ENCODE measurements around the gene MAST2. TPM values are rescaled to one million over a fixed set of nuclear protein-coding genes. Genes with fewer than 3 reads are reported as not detected.

Gene MAST2
- total RNA-seq, 1 experiment from 2014 or later, result 41.9 TPM

GRCh38 chr1:45952072-45952471 lies 148.7 kb downstream of the MAST2 start:
- no peaks in the 10 kb centered on the region for H3K36me3 ChIP-seq (ENCODE audit: control insufficient read depth in 1 of 2, insufficient read depth in 2 of 2, low read length in 2 of 2)
- no peaks in the 10 kb centered on the region for H3K9me3 ChIP-seq (ENCODE audit: control insufficient read depth in 1 of 2, insufficient read depth in 1 of 2, low read depth in 1 of 2, low read length in 2 of 2)
- H3K79me2 ChIP-seq (ENCODE audit: insufficient read depth, low read length), result no peaks in the 10 kb centered on the region; the same call in 1 of the 2 replicates
- no peak for DNase-seq (ENCODE audit: low read depth, low spot score)
- intact Hi-C loops (cut with micrococcal nuclease), result no loop called here
- H4K20me1 ChIP-seq (ENCODE audit: insufficient read depth), result no peaks in the 10 kb centered on the region
- ChIA-PET POLR2A (no interaction called here), RAD21 (ENCODE audit: low non-redundant PET in 1 of 2, low total read pairs in 2 of 2, uncharacterized antibody in 2 of 2, unreplicated experiment in 2 of 2) (no interaction called here), CTCF (no interaction called here)
- no peak overlapping the region for H2AFZ ChIP-seq (ENCODE audit: low read depth, low read length, poor library complexity, severe bottlenecking)
- H3K4me2 ChIP-seq (ENCODE audit: low read length), result no peak overlapping the region
- ATAC-seq, result no peak
- no peaks in the 10 kb centered on the region for H3K27me3 ChIP-seq (ENCODE audit: insufficient read depth, low read length)
- TF ChIP-seq EGR1 (IDR thresholded peaks at IDR 0.05; ENCODE audit: low read depth) (no peak), EZH2phosphoT487 (IDR thresholded peaks at IDR 0.05; ENCODE audit: borderline replicate concordance) (no peak), YY1 (IDR thresholded peaks at IDR 0.05; ENCODE audit: extremely low read depth, insufficient replicate concordance, low read depth, low read length) (no peak), CTCF (IDR thresholded peaks at IDR 0.05 in 2 of 3, conservative IDR thresholded peaks at IDR 0.05 in 1 of 3; ENCODE audit: borderline replicate concordance in 1 of 3, insufficient read depth in 1 of 3, low read depth in 2 of 3, low read length in 2 of 3) (no peak), ZBTB33 (IDR thresholded peaks at IDR 0.05; ENCODE audit: extremely low read depth, insufficient replicate concordance, low read length) (no peak), TCF7L2 (IDR thresholded peaks at IDR 0.05; ENCODE audit: borderline replicate concordance, extremely low read depth, insufficient read depth, insufficient read length) (no peak), EZH2 (IDR thresholded peaks at IDR 0.05) (no peak), ZNF274 (IDR thresholded peaks at IDR 0.05; ENCODE audit: low read depth, low read length) (no peak), SP1 (IDR thresholded peaks at IDR 0.05; ENCODE audit: low read depth) (no peak)
- no peak overlapping the region for H3K9ac ChIP-seq (ENCODE audit: low read length)
- no peak overlapping the region for H3K27ac ChIP-seq (ENCODE audit: low read depth, low read length)
- H3K4me3 ChIP-seq (replicated peaks in 1 of 2; ENCODE audit: low read depth in 1 of 2, low read length in 2 of 2), result no peak overlapping the region
- peaks cover 11 to 20% of the 10 kb centered on the region in 2 experiments for H3K4me1 ChIP-seq (ENCODE audit: control insufficient read depth in 1 of 2, insufficient read depth in 2 of 2, low read length in 2 of 2)
- H3K9me2 ChIP-seq (ENCODE audit: insufficient read depth), result no peaks in the 10 kb centered on the region
- BruUV-seq (replicated peaks), result no TSS peak
